K562 (cell line): ENCODE measurements around the gene TCEAL9. TPM values are rescaled to one million over a fixed set of nuclear protein-coding genes. Genes with fewer than 3 reads are reported as not detected.

Experiments
- ATAC-seq: fragments of 200-7000 bp; cut with Tn5 transposase; 3 replicates; pipeline ENCODE4 v1.9.1; 2020; ENCODE audit warnings: moderate library complexity
- BruUV-seq: library from RNA; stranded (reverse); fragments of 400-500 nt; replicated peaks from 2 replicates; lab custom pipeline; 2021; lab: Mats Ljungman, UMichigan
- CTCF ChIA-PET: fragments of 300-600 bp; formaldehyde crosslinking; extraction: SDS; loops from one replicate; lab custom pipeline; 2021; ENCODE audit warnings: low intra/inter-chr PET ratio; lab: Yijun Ruan, JAX
- POLR2A ChIA-PET: fragments of 300-600, 350-650 bp; sonication (Branson Sonifier 250); formaldehyde crosslinking; extraction: SDS; loops from one replicate; lab custom pipeline; 2021; ENCODE audit warnings: antibody characterized with exemption, inconsistent platforms; lab: Yijun Ruan, JAX
- DNase-seq, 4 experiments: peaks; one replicate each; pipeline versions ENCODE4 v3.0.0 to v3.0.0-alpha.2; 2011 to 2018; ENCODE audit warnings: low spot score in 3 of 4, mixed read lengths in 3 of 4; ENCODE audit errors: extremely low read depth in 1 of 4
- FAIRE-seq: peaks from 2 replicates; lab custom pipeline; 2011; peaks lifted over from hg19 to GRCh38; lab: Jason Lieb, UNC
- H2AFZ ChIP-seq: 2 replicates; pipeline ENCODE4 v1.6.0; 2011; ENCODE audit warnings: low read depth, low read length, control low read depth, inconsistent platforms
- H3K27ac ChIP-seq: fragments of 200-600 bp; 3 replicates; pipeline ENCODE4 v1.8.0; 2011; ENCODE audit warnings: low read depth, mild to moderate bottlenecking, control low read depth, inconsistent platforms, low read length, moderate library complexity, mixed read lengths; ENCODE audit errors: extremely low read depth
- H3K27me3 ChIP-seq, 2 experiments: fragments of 300-600 bp in 1 of 2; 2 replicates in 1 of 2; 3 replicates in 1 of 2; pipeline versions ENCODE4 v1.6.0 to v1.8.0; 2011; ENCODE audit warnings: inconsistent platforms in 2 of 2, low read length in 2 of 2, mild to moderate bottlenecking in 1 of 2, mixed read lengths in 1 of 2, moderate library complexity in 1 of 2; ENCODE audit not compliant: control insufficient read depth in 2 of 2, insufficient read depth in 2 of 2
- H3K36me3 ChIP-seq: fragments of 300-600 bp; 3 replicates; pipeline ENCODE4 v1.8.0; 2011; ENCODE audit warnings: mild to moderate bottlenecking, low read length, inconsistent platforms; ENCODE audit not compliant: control insufficient read depth, insufficient read depth
- H3K4me1 ChIP-seq, 2 experiments: fragments of 200-600 bp in 1 of 2; replicated peaks in 1 of 2; 2 replicates in 1 of 2; 3 replicates in 1 of 2; pipeline versions ENCODE4 v1.5.1 to v1.8.0; 2011; ENCODE audit warnings: inconsistent platforms in 2 of 2, low read length in 2 of 2, mild to moderate bottlenecking in 1 of 2, mixed read lengths in 1 of 2, moderate library complexity in 1 of 2; ENCODE audit not compliant: control insufficient read depth in 2 of 2, insufficient read depth in 2 of 2
- H3K4me2 ChIP-seq: 2 replicates; pipeline ENCODE4 v1.6.1; 2011; ENCODE audit warnings: low read length, control low read depth, inconsistent platforms, mixed read lengths; ENCODE audit not compliant: insufficient read depth
- H3K4me3 ChIP-seq: fragments of 200-600 bp; sonication (generic), shearing (Covaris generic); 2 replicates; pipeline ENCODE4 v1.5.1; 2016; ENCODE audit warnings: control low read depth, inconsistent platforms
- H3K79me2 ChIP-seq: fragments of 200-600 bp; 3 replicates; pipeline ENCODE4 v1.8.0; 2011; ENCODE audit warnings: low read length, inconsistent platforms; ENCODE audit not compliant: control insufficient read depth, insufficient read depth
- H3K9ac ChIP-seq, 2 experiments: 2 replicates each; pipeline versions ENCODE4 v1.6.0 to v1.6.1; 2011; ENCODE audit warnings: low read depth in 2 of 2, low read length in 2 of 2, control low read depth in 1 of 2, inconsistent platforms in 1 of 2, mild to moderate bottlenecking in 1 of 2, mixed read lengths in 1 of 2; ENCODE audit not compliant: insufficient read depth in 1 of 2
- H3K9me1 ChIP-seq: one replicate; pipeline ENCODE4 v1.6.0; 2011; ENCODE audit warnings: inconsistent platforms, mild to moderate bottlenecking, low read length, moderate library complexity; ENCODE audit not compliant: control insufficient read depth, insufficient read depth
- H3K9me3 ChIP-seq: replicated peaks from 2 replicates; pipeline ENCODE4 v1.5.1; 2011; ENCODE audit warnings: low read depth, low read length, inconsistent platforms; ENCODE audit not compliant: control insufficient read depth, insufficient read depth
- H4K20me1 ChIP-seq: replicated peaks from 2 replicates; pipeline ENCODE4 v1.6.1; 2011; ENCODE audit warnings: low read length, inconsistent platforms, mixed read lengths; ENCODE audit not compliant: control insufficient read depth, insufficient read depth
- BRF1 ChIP-seq: IDR thresholded peaks from 3 replicates; pipeline ENCODE4 v1.6.1; 2011; ENCODE audit warnings: borderline replicate concordance, mild to moderate bottlenecking; ENCODE audit not compliant: insufficient read length; ENCODE audit errors: extremely low read depth
- GATAD2B ChIP-seq: fragments of 450-650 bp; IDR thresholded peaks from 2 replicates; pipeline ENCODE4 v1.6.1; 2017; ENCODE audit warnings: mild to moderate bottlenecking, borderline replicate concordance
- HIVEP1 ChIP-seq: fragments of 250-450 bp; sonication (Bioruptor Pico); IDR thresholded peaks from 2 replicates; pipeline ENCODE4 v1.4.0; 2020; ENCODE audit warnings: mild to moderate bottlenecking
- LEF1 ChIP-seq: fragments of 450-650 bp; IDR thresholded peaks from 2 replicates; pipeline ENCODE4 v1.6.1; 2016; ENCODE audit warnings: mild to moderate bottlenecking
- MAFK ChIP-seq: IDR thresholded peaks from 2 replicates; pipeline ENCODE4 v1.6.1; 2011; ENCODE audit warnings: low read length, improper control_type of control experiment
- MAZ ChIP-seq, 2 experiments: fragments of 450-650 bp in 1 of 2; sonication (generic) in 1 of 2; formaldehyde crosslinking; IDR thresholded peaks in 1 of 2; conservative IDR thresholded peaks in 1 of 2; 2 replicates each; pipeline versions ENCODE4 v1.4.0 to v1.5.0; 2020; ENCODE audit warnings: mild to moderate bottlenecking in 1 of 2, missing genetic modification reagents in 1 of 2
- WGBS: fragments of 100-300 bp; shearing (Covaris generic); methylation state at CpG from one replicate; pipeline ENCODE4 v1.1.6; 2016; ENCODE audit warnings: low coverage, mixed read lengths; ENCODE audit not compliant: insufficient coverage; ENCODE audit errors: missing lambda C conversion rate; 5-methylcytosine and 5-hydroxymethylcytosine counted together
- in situ Hi-C: fragments of 300-500 bp; cut with MboI; formaldehyde crosslinking; loops from 4 replicates; pipeline ENCODE4 v1.15.0; 2018; ENCODE audit warnings: inconsistent platforms, mixed read lengths
- intact Hi-C: fragments of 100-400 bp; cut with micrococcal nuclease; formaldehyde crosslinking; loops from 2 replicates; pipeline ENCODE4 v1.14.2; 2022
- polyA plus RNA-seq, 8 experiments: library from polyadenylated mRNA; depleted of rRNA in 4 of 8; stranded (reverse) in 5 of 8; unstranded in 3 of 8; fragments of >200 nt; fragmentation: Nextera tagmentation in 2 of 8; fragmentation: Illumina TruSeq in 1 of 8; extraction: Ambion mirVana in 2 of 8; extraction: Trizol in 1 of 8; gene quantifications; 2 replicates each; pipeline versions ENCODE4 v1.2.1 to v1.2.3, GENCODE V29; 2011 to 2014; ENCODE audit warnings: inconsistent platforms in 1 of 8, missing spikeins in 1 of 8
- total RNA-seq, 7 experiments: library from RNA; depleted of rRNA in 6 of 7; stranded (reverse); fragments of >200 nt in 6 of 7; fragmentation: Illumina TruSeq in 2 of 7; extraction: Trizol in 2 of 7; gene quantifications; 2 replicates each; pipeline versions ENCODE4 v1.2.1 to v1.2.3, GENCODE V29; 2011 to 2021; ENCODE audit warnings: low replicate concordance in 1 of 7
- TF ChIP-seq, protein P1 (sequence below): sonication (generic); formaldehyde crosslinking; IDR thresholded peaks from 2 replicates; pipeline ENCODE4 v1.9.0; 2022; ENCODE audit warnings: mild to moderate bottlenecking, missing genetic modification reagents
- TF ChIP-seq, protein P2 (sequence below): fragments of 450-650 bp; IDR thresholded peaks from 2 replicates; pipeline ENCODE4 v1.6.1; 2016; ENCODE audit warnings: antibody characterized with exemption
- TF ChIP-seq, protein P3 (sequence below): fragments of 450-650 bp; formaldehyde crosslinking; IDR thresholded peaks from 2 replicates; pipeline ENCODE4 v1.4.0; 2022; ENCODE audit warnings: mild to moderate bottlenecking, moderate library complexity
- TF ChIP-seq, protein P4 (sequence below): fragments of 200-800 bp; sonication (Bioruptor generic); IDR thresholded peaks from 2 replicates; pipeline ENCODE4 v1.6.1; 2016; ENCODE audit warnings: missing genetic modification characterization, missing compliant biosample characterization
- TF ChIP-seq, protein P5 (sequence below): fragments of 250-450 bp; sonication (Bioruptor Pico); IDR thresholded peaks from 2 replicates; pipeline ENCODE4 v1.4.0; 2020; ENCODE audit warnings: mild to moderate bottlenecking, moderate library complexity

The TCEAL9 gene
- total and polyA plus RNA-seq, 9 of the 15 experiments (the other 6 are each of a cell fraction or from before 2014, with no cell fraction given), result 16.2 to 106 (median 69.6) TPM

DNA sequence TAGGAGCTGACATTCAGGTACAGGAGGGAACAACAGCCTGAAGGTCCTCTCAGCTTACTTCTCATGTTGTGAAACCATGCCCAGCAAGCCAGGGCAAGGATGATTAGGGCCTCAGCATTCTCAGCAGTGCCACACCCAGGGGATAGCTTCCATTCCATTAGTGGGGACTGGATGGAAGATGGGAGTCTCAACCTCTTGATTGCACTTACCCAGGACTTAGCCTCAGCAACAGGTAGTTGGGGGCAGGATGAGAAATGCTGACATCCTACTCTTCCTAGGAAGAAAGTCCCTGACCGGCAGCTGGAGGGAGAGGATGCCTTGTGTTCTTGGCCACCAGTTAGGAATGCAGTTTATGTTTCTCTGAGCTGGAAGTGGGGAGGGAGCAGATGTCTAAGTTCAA is 11.2 kb downstream of the TCEAL9 start:
- no peaks in the 10 kb centered on the region; a peak in 1 of 5 replicates for H3K4me1 ChIP-seq
- no peaks in the 10 kb centered on the region for H3K36me3 ChIP-seq
- ATAC-seq (no peak), FAIRE-seq (no peak), DNase-seq (no peak)
- ChIA-PET CTCF (no interaction called here), POLR2A (interaction anchor here (0.8 kb wide), 1 partner anchor 16 kb away, joined by 3 read pairs; no protein-coding TSS in a partner anchor)
- 0 out of 2 replicates have a peak overlapping the region, but pooled peaks have one; percentile 9 for H2AFZ ChIP-seq
- no TSS peak for BruUV-seq
- intact Hi-C loops (no loop called here), in situ Hi-C loops (no loop called here)
- H3K27ac ChIP-seq, result no peak overlapping the region
- H3K9me1 ChIP-seq, result no peaks in the 10 kb centered on the region
- no peaks in the 10 kb centered on the region for H3K9me3 ChIP-seq
- H3K9ac ChIP-seq, result no peak overlapping the region
- H3K4me2 ChIP-seq, result no peak overlapping the region
- H3K79me2 ChIP-seq, result no peaks in the 10 kb centered on the region
- TF ChIP-seq LEF1 (no peak), MAFK (no peak), HIVEP1 (no peak), MAZ (CRISPR knock-in tag; conservative IDR thresholded peaks at IDR 0.05 in 1 of 2, IDR thresholded peaks at IDR 0.05 in 1 of 2) (no peak), BRF1 (no peak), GATAD2B (no peak)
- TF ChIP-seq, protein P1, sequence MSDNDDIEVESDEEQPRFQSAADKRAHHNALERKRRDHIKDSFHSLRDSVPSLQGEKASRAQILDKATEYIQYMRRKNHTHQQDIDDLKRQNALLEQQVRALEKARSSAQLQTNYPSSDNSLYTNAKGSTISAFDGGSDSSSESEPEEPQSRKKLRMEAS (CRISPR knock-in tag), result no peak
- TF ChIP-seq, protein P2, sequence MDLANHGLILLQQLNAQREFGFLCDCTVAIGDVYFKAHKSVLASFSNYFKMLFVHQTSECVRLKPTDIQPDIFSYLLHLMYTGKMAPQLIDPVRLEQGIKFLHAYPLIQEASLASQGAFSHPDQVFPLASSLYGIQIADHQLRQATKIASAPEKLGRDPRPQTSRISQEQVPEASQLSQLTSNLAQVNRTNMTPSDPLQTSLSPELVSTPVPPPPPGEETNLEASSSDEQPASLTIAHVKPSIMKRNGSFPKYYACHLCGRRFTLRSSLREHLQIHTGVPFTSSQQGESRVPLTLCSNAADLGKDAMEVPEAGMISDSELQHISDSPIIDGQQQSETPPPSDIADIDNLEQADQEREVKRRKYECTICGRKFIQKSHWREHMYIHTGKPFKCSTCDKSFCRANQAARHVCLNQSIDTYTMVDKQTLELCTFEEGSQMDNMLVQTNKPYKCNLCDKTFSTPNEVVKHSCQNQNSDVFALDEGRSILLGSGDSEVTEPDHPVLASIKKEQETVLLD, result no peak
- TF ChIP-seq, protein P3, sequence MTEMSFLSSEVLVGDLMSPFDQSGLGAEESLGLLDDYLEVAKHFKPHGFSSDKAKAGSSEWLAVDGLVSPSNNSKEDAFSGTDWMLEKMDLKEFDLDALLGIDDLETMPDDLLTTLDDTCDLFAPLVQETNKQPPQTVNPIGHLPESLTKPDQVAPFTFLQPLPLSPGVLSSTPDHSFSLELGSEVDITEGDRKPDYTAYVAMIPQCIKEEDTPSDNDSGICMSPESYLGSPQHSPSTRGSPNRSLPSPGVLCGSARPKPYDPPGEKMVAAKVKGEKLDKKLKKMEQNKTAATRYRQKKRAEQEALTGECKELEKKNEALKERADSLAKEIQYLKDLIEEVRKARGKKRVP, result no peak
- TF ChIP-seq, protein P4, sequence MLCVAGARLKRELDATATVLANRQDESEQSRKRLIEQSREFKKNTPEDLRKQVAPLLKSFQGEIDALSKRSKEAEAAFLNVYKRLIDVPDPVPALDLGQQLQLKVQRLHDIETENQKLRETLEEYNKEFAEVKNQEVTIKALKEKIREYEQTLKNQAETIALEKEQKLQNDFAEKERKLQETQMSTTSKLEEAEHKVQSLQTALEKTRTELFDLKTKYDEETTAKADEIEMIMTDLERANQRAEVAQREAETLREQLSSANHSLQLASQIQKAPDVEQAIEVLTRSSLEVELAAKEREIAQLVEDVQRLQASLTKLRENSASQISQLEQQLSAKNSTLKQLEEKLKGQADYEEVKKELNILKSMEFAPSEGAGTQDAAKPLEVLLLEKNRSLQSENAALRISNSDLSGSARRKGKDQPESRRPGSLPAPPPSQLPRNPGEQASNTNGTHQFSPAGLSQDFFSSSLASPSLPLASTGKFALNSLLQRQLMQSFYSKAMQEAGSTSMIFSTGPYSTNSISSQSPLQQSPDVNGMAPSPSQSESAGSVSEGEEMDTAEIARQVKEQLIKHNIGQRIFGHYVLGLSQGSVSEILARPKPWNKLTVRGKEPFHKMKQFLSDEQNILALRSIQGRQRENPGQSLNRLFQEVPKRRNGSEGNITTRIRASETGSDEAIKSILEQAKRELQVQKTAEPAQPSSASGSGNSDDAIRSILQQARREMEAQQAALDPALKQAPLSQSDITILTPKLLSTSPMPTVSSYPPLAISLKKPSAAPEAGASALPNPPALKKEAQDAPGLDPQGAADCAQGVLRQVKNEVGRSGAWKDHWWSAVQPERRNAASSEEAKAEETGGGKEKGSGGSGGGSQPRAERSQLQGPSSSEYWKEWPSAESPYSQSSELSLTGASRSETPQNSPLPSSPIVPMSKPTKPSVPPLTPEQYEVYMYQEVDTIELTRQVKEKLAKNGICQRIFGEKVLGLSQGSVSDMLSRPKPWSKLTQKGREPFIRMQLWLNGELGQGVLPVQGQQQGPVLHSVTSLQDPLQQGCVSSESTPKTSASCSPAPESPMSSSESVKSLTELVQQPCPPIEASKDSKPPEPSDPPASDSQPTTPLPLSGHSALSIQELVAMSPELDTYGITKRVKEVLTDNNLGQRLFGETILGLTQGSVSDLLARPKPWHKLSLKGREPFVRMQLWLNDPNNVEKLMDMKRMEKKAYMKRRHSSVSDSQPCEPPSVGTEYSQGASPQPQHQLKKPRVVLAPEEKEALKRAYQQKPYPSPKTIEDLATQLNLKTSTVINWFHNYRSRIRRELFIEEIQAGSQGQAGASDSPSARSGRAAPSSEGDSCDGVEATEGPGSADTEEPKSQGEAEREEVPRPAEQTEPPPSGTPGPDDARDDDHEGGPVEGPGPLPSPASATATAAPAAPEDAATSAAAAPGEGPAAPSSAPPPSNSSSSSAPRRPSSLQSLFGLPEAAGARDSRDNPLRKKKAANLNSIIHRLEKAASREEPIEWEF, result no peak
- TF ChIP-seq, protein P5, sequence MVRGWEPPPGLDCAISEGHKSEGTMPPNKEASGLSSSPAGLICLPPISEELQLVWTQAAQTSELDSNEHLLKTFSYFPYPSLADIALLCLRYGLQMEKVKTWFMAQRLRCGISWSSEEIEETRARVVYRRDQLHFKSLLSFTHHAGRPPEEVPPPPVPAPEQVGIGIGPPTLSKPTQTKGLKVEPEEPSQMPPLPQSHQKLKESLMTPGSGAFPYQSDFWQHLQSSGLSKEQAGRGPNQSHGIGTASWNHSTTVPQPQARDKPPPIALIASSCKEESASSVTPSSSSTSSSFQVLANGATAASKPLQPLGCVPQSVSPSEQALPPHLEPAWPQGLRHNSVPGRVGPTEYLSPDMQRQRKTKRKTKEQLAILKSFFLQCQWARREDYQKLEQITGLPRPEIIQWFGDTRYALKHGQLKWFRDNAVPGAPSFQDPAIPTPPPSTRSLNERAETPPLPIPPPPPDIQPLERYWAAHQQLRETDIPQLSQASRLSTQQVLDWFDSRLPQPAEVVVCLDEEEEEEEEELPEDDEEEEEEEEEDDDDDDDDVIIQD (CRISPR knock-in tag), result no peak
- no peaks in the 10 kb centered on the region for H4K20me1 ChIP-seq
- WGBS, result 20% methylated on average over 1 of the region's 1 CpG
- H3K4me3 ChIP-seq, result no peak overlapping the region
- no peaks in the 10 kb centered on the region for H3K27me3 ChIP-seq
